Prostate gland (tissue), 2 donors: ENCODE measurements around the gene TGFBRAP1. TPM values are rescaled to one million over a fixed set of nuclear protein-coding genes. Genes with fewer than 3 reads are reported as not detected.

Experiments used
- DNase-seq: peaks from one replicate; pipeline ENCODE4 v3.0.0-alpha.2; 2019; ENCODE audit warnings: low spot score
- H3K27ac ChIP-seq, 2 donors: fragments of 200-600 bp; sonication (generic); 2 replicates each; pipeline ENCODE4 v1.5.1; 2017 to 2019
- H3K27me3 ChIP-seq: fragments of 200-600 bp; sonication (generic); replicated peaks from 2 replicates; pipeline ENCODE4 v1.5.1; 2019; ENCODE audit not compliant: insufficient read depth
- H3K36me3 ChIP-seq, 2 donors: fragments of 200-600 bp; sonication (generic); 1 replicate in 1 of 2; 2 replicates in 1 of 2; pipeline versions ENCODE4 v1.5.1 to v1.8.1; 2017 to 2019
- H3K4me1 ChIP-seq: fragments of 200-600 bp; sonication (generic); replicated peaks from 2 replicates; pipeline ENCODE4 v1.5.1; 2019
- H3K4me3 ChIP-seq, 2 donors: fragments of 200-600 bp; sonication (generic); 2 replicates each; pipeline ENCODE4 v1.5.1; 2017 to 2019
- H3K9me3 ChIP-seq: fragments of 200-600 bp; sonication (generic); 2 replicates; pipeline ENCODE4 v1.5.1; 2017
- CTCF ChIP-seq, 4 experiments: fragments of 200-600 bp in 2 of 4; fragments of 450-650 bp in 2 of 4; sonication (generic) in 2 of 4; IDR thresholded peaks; 1 replicate in 3 of 4; 2 replicates in 1 of 4; pipeline ENCODE4 v1.5.1; 2016 to 2019; ENCODE audit warnings: antibody characterized with exemption in 4 of 4, mild to moderate bottlenecking in 2 of 4, moderate library complexity in 2 of 4
- POLR2A ChIP-seq: fragments of 450-650 bp; IDR thresholded peaks from one replicate; pipeline ENCODE4 v1.6.1; 2016; ENCODE audit warnings: antibody characterized with exemption, mild to moderate bottlenecking
- POLR2AphosphoS5 ChIP-seq: sonication (generic); formaldehyde crosslinking; IDR thresholded peaks from one replicate; pipeline ENCODE4 v1.6.1; 2017; ENCODE audit warnings: antibody characterized with exemption
- WGBS: methylation state at CpG from one replicate; pipeline ENCODE4 v1.1.5; 2018; 5-methylcytosine and 5-hydroxymethylcytosine counted together
- intact Hi-C: fragments of 100-400 bp; cut with DNase I; formaldehyde crosslinking; loops from one replicate; pipeline ENCODE4 v1.14.2; 2022
- total RNA-seq, 2 donors: library from RNA; depleted of rRNA; stranded (reverse); fragments of >200 nt; gene quantifications; one replicate each; pipeline ENCODE4 v1.1.0, GENCODE V29; 2016

The TGFBRAP1 gene
- total RNA-seq, 2 donors from 2014 or later, result 29.9 to 30.0 TPM

- Histone ChIP-seq H3K4me1 (peaks cover 15% of the 10 kb centered on the region), H3K27ac (peak overlapping the region in 1 of 2 donors; percentile 38), H3K36me3 (no peaks in the 10 kb centered on the region), H3K27me3 (no peaks in the 10 kb centered on the region), H3K4me3 (no peak overlapping the region), H3K9me3 (no peaks in the 10 kb centered on the region)
- intact Hi-C loops, result no loop called here
- TF ChIP-seq POLR2A (no peak), CTCF (IDR thresholded peaks at IDR 0.05) (no peak), POLR2AphosphoS5 (no peak)
- WGBS, result 71% methylated on average over 5 of the region's 5 CpGs
- DNase-seq, result no peak
These were observed 47.3 kb upstream of the TGFBRAP1 start for GRCh38 chr2:105376789-105377240.

- 55% methylated on average over 11 of the region's 11 CpGs for WGBS
- peak overlapping the region; percentile 38 to 70 for H3K27ac ChIP-seq
- intact Hi-C loops, result no loop called here
- peaks cover 15% of the 10 kb centered on the region for H3K4me1 ChIP-seq
- TF ChIP-seq POLR2AphosphoS5 (no peak), POLR2A (no peak)
- DNase-seq, result peak; percentile 56
- no peaks in the 10 kb centered on the region for H3K9me3 ChIP-seq
- H3K27me3 ChIP-seq, result no peaks in the 10 kb centered on the region
- H3K4me3 ChIP-seq, result no peak overlapping the region
- no peaks in the 10 kb centered on the region for H3K36me3 ChIP-seq
These were observed 46.5 kb upstream of the TGFBRAP1 start for GRCh38 chr2:105376010-105376409.

- H3K4me1 ChIP-seq, result peaks cover 13% of the 10 kb centered on the region
These were observed 45.5 kb upstream of the TGFBRAP1 start for GRCh38 chr2:105375001-105375561.

GRCh38 chr2:105373895-105374401, 44.4 kb upstream of the TGFBRAP1 start:
- Histone ChIP-seq H3K4me1 (peaks cover 8% of the 10 kb centered on the region), H3K9me3 (no peaks in the 10 kb centered on the region), H3K4me3 (no peak overlapping the region), H3K27ac (peak overlapping the region; percentile 70 to 71), H3K36me3 (no peaks in the 10 kb centered on the region), H3K27me3 (no peaks in the 10 kb centered on the region)
- WGBS, result 42% methylated on average over 9 of the region's 9 CpGs
- DNase-seq, result no peak
- intact Hi-C loops, result loop anchor here (5.0 kb wide), 1 partner anchor 38 kb away; no protein-coding TSS in a partner anchor
- no peak for TF ChIP-seq CTCF (IDR thresholded peaks at IDR 0.05)
- TF ChIP-seq POLR2A, result no peak
- TF ChIP-seq POLR2AphosphoS5, result no peak

More at GRCh38 chr2:105375001-105375561, 45.5 kb upstream of the TGFBRAP1 start:
- H3K36me3 ChIP-seq, result no peaks in the 10 kb centered on the region
- peak overlapping the region; percentile 70 to 71 for H3K27ac ChIP-seq
- DNase-seq, result no peak
- no peaks in the 10 kb centered on the region for H3K9me3 ChIP-seq
- no peaks in the 10 kb centered on the region for H3K27me3 ChIP-seq
- TF ChIP-seq POLR2AphosphoS5 (no peak), CTCF (IDR thresholded peaks at IDR 0.05) (no peak), POLR2A (no peak)
- intact Hi-C loops, result no loop called here
- no peak overlapping the region for H3K4me3 ChIP-seq
- 53% methylated on average over 15 of the region's 15 CpGs for WGBS

- H3K27ac ChIP-seq, result peak overlapping the region; percentile 70 to 71
- TF ChIP-seq CTCF (IDR thresholded peaks at IDR 0.05) (no peak), POLR2AphosphoS5 (peak; percentile 39), POLR2A (no peak)
- DNase-seq, result peak; percentile 62
- no peaks in the 10 kb centered on the region for H3K27me3 ChIP-seq
- 34% methylated on average over 9 of the region's 9 CpGs for WGBS
- peaks cover 8% of the 10 kb centered on the region for H3K4me1 ChIP-seq
- no peak overlapping the region for H3K4me3 ChIP-seq
- H3K9me3 ChIP-seq, result no peaks in the 10 kb centered on the region
- no peaks in the 10 kb centered on the region for H3K36me3 ChIP-seq
- intact Hi-C loops, result loop anchor here (5.0 kb wide), 1 partner anchor 39 kb away; no protein-coding TSS in a partner anchor
These were observed 43.8 kb upstream of the TGFBRAP1 start for GRCh38 chr2:105373344-105373781.
